Activated CD4-positive, alpha-beta T cell treated with anti-CD3 and anti-CD28 coated beads, Interleukin-2, amount 50 U/mL, for 1 hour (primary cell): ENCODE results near the gene METRN.
A peak's percentile ranks its signal among the peaks of the same experiment; 100 is the strongest.
"Not testable (repeated sequence)": the region's sequence is repeated elsewhere in the genome, so short reads cannot be mapped to it uniquely, and the experiment has no call there.

ENCODE experiments used
- DNase-seq: peaks from one replicate; pipeline ENCODE4 v3.0.0-alpha.2; 2020

The METRN gene

DNA sequence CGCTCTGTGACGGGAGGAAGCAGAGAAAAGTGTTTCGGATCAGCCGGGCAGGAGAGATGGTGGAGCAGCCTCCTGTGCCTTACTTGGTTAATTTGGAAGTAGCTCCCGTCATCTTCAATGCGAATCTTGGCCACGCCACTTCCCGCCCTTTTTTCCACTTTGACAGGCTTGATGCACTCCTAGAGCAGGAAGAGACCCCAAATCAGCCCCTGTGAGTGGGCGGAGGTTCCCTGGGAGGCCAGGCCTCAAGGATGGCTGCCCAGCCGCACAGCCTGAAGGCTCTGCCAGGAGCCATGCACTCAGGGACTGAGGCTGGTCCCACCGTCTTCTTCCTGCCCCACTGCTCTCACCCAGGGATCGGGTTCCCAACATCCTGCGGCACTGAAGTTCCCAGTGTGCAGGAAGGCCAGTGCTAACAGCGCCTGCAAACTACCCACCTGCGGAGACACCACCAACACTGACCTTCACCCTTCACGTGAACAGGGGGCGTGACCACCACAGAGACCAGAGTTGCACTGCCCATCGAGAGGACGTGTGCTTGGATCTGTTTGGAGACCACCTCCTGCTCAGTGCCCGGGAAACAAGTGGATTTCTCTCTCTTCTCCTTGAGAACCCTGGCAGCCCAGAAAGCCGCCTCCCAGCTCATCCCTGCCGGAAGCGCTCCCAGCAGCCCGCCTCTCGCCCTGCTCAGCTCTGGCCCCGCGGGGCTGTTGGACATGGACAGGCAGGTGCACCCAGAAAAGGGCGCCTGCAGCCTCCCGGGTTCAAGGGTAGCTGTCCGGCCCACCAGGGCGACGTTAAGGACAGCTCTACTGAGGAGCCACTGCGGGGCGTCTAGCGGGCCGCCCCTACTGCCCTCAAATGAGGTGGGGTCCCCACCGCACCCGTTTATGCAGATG is 24.9 kb downstream of the METRN start:
- no peak for DNase-seq

DNA sequence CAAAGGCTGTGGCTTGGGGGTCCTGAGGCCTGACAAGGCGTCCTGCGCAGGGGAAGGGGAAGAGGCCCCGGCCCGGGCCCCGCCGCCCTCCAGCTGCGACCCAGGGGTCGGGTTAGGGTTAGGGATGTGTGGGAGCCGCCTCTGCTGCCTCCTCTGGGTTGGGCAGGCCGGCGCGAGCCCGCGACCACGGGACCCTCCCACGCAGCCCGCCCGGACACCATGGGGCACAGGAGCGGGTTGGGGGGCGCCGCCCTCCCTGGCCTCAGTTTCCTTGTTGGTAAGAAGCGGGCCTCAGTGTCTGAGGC is 25.5 kb downstream of the METRN start:
- DNase-seq = no peak

GRCh38 chr16:740764-741505 is 26.0 kb downstream of the METRN start, which contains the start of gene CIAO3:
CIAO3 (minus strand) TSS chr16:740997; CDS start chr16:740985, 12 bp downstream.
- DNase-seq = peak; percentile 89

- DNase-seq = no peak
Measured at GRCh38 chr16:741986-742629, 27.2 kb downstream of the METRN start.

DNA sequence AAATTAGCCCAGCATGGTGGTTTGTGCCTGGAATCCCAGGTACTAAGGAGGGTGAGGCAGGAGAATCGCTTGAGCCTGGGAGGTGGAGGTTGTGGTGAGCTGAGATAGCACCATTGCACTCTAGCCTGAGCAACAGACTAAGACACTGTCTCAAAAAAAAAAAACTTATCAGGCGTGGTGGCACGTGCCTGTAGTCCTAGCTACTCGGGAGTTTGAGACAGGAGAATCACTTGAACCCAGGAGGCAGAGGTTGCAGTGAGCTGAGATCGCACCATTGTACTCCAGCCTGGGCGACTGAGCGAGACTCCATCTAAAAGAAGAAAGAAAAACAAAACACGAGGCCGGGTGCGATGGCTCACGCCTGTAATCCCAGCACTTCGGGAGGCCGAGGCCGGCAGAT is 28.0 kb downstream of the METRN start:
- DNase-seq = not testable (repeated sequence)

- no peak for DNase-seq
Measured at GRCh38 chr16:743794-744500, 29.0 kb downstream of the METRN start.

DNA sequence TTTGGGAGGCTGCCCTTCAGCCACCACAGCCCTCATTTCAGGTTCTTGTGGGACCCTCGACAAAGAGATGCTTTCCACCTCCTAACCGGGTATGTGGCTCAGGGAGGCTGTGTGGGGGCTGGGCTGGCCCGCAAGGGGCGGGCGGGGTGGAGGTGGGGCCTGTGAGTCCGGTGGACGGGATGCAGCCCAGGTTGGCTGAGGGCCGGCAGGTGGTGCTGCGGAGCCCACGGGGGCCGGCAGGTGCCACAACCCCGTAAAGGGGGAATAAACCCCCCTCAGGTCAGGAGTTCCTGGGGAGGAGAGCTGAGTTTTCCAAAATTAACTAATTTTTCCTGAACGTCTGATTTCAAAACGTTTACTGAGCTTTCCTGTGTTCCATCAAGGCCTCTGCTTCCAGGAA is 30.8 kb downstream of the METRN start:
- no peak for DNase-seq

GRCh38 chr16:746637-747036 is 31.7 kb downstream of the METRN start:
- DNase-seq = no peak

GRCh38 chr16:747978-748746 is 33.2 kb downstream of the METRN start:
- DNase-seq = no peak

GRCh38 chr16:749010-749409 is 34.1 kb downstream of the METRN start:
- DNase-seq = no peak

GRCh38 chr16:750485-750884 is 35.6 kb downstream of the METRN start:
- DNase-seq = no peak

GRCh38 chr16:751152-752006 is 36.5 kb downstream of the METRN start:
- DNase-seq = no peak

DNA sequence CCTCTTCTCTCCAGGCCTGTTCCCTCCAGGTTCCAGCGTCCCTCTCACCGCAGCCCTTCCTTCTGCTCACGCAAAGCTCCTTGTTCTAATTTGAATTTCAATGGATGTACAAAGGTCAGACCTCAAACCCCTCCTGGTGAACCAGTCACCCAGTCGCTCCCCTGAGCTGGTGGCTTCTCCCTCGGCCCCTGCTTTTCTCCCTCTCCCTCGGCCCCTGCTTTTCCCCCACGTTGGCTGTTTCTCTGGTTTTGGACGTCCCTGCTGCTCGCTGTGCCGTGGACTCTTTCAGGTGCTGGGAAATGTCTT is 37.0 kb downstream of the METRN start:
- DNase-seq = no peak

DNA sequence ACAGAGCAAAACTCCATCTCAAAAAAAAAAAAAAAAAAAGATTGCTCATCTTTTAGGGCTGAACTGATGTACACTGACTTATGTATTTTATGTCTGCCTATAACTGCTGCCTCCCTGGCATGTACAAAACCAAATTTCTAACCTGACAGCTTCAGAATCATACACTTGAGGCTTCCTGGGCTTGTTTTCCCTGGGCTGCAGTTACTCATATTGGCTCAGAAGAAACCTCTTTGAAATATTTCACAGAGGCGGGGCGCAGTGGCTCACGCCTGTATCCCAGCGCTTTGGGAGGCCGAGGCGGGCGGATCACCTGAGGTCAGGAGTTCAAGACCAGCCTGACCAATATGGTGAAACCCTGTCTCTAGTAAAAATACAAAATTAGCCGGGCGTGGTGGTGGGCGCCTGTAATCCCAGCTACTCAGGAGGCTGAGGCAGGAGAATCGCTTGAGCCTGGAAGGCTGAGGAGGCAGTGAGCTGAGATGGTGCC is 39.2 kb downstream of the METRN start:
- DNase-seq = not testable (repeated sequence)

- DNase-seq = no peak
Measured at GRCh38 chr16:754656-755055, 39.7 kb downstream of the METRN start.

DNA sequence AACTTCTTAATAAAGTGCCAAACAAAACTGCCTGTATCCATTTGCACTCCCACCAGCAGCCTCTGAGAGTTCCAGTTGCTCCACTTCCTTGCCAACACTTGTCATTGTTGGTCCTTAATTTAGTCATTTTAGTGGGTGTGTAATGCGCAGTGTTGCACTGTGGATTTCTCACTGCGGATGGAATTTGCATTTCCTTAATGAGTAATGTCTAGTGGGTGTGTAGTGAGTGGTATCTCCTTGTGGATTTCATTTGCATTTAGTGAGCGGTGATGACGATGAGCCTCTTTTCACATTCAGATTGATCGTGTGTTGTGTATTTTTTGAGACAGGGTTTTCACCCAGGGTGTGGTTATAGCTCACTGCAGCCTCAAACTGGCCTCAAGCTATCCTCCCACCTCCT is 41.5 kb downstream of the METRN start:
- DNase-seq = no peak

- DNase-seq = no peak
Measured at GRCh38 chr16:759110-759910, 44.4 kb downstream of the METRN start.

- no peak for DNase-seq
Measured at GRCh38 chr16:760065-760464, 45.1 kb downstream of the METRN start.

DNA sequence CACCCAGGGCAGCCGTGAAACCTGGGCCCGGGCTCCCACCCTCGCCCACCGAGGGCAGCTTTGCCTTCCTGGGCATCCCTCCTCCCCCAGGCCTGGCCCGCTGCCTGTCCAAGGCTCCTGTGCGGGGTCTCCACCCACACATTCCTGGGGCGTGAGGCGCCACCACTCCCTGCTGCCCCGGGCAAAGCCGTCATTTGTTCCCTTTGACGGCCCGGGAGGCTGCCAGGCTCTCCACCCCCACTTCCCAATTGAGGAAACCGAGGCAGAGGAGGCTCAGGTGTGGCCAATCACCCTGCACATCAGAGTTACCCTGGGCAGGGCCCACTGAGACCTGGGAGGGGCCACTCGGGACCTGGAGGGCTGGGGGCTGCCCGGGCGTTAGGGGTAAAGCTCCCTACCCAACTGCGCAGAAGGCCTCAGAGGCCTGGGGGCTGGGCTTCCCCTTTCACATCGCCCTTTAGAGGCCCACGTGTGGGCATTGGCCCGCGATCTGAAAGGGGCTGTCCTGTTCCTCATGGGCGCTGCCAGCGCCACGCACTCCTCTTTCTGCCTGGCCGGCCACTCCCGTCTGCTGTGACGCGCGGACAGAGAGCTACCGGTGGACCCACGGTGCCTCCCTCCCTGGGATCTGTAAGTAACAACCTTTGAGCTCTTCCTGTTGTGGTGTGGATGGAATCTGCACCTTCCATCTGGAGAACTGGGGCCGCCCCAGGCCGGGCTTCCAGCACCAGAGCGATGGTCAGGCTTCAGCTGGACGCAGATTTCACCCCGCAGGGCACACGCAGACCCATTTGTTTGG is 45.8 kb downstream of the METRN start, which contains the start of gene MSLN:
MSLN (plus strand) TSS at position 190 of the 799 bp plus-strand sequence. CDS start 1,947 bp downstream, outside the sequence.
- DNase-seq = no peak
